Activated CD8-positive, alpha-beta memory T cell treated with anti-CD3 and anti-CD28 coated beads for 48 hours (primary cell): Measurements from ENCODE around the gene DET1.
"Not testable (repeated sequence)": the region's sequence is repeated elsewhere in the genome, so short reads cannot be mapped to it uniquely, and the experiment has no call there.

Experiments used
- DNase-seq, 3 experiments: peaks; one replicate each; pipeline ENCODE4 v3.0.0-alpha.2; 2020; ENCODE audit warnings: low read depth in 2 of 3, low spot score in 2 of 3

The DET1 gene

GRCh38 chr15:88541111-88541510 lies 5.4 kb downstream of the DET1 start:
- not testable (repeated sequence) for DNase-seq

GRCh38 chr15:88540350-88540749 lies 6.1 kb downstream of the DET1 start:
- DNase-seq, result not testable (repeated sequence)

GRCh38 chr15:88539441-88539840 lies 7.0 kb downstream of the DET1 start:
- no peak for DNase-seq

- no peak for DNase-seq
Observed at GRCh38 chr15:88538972-88539371, 7.5 kb downstream of the DET1 start.

- no peak for DNase-seq
Observed at GRCh38 chr15:88537591-88538317, 8.7 kb downstream of the DET1 start.

GRCh38 chr15:88535607-88536313 lies 10.7 kb downstream of the DET1 start:
- no peak for DNase-seq

- DNase-seq, result no peak
Observed at GRCh38 chr15:88535100-88535499, 11.4 kb downstream of the DET1 start.

- no peak for DNase-seq
Observed at GRCh38 chr15:88533376-88533775, 13.1 kb downstream of the DET1 start.

GRCh38 chr15:88529021-88529630 lies 17.4 kb downstream of the DET1 start:
- no peak for DNase-seq

GRCh38 chr15:88526247-88526879 lies 20.1 kb downstream of the DET1 start:
- DNase-seq, result no peak

- no peak for DNase-seq
Observed at GRCh38 chr15:88525418-88525817, 21.1 kb downstream of the DET1 start.

GRCh38 chr15:88524094-88524493 lies 22.4 kb downstream of the DET1 start:
- DNase-seq, result not testable (repeated sequence)

GRCh38 chr15:88518903-88519302 lies 27.6 kb downstream of the DET1 start:
- no peak for DNase-seq

GRCh38 chr15:88513195-88513594 lies 33.3 kb downstream of the DET1 start:
- DNase-seq, result no peak

GRCh38 chr15:88512601-88513000 lies 33.9 kb downstream of the DET1 start:
- no peak for DNase-seq

- no peak for DNase-seq
Observed at GRCh38 chr15:88512078-88512477, 34.4 kb downstream of the DET1 start.

- no peak for DNase-seq
Observed at GRCh38 chr15:88511161-88511560, 35.3 kb downstream of the DET1 start.

GRCh38 chr15:88509964-88510363 lies 36.5 kb downstream of the DET1 start:
- no peak for DNase-seq

- DNase-seq, result no peak
Observed at GRCh38 chr15:88509321-88509720, 37.2 kb downstream of the DET1 start.

GRCh38 chr15:88506628-88507027 lies 39.9 kb downstream of the DET1 start:
- no peak for DNase-seq

GRCh38 chr15:88505721-88506120 lies 40.8 kb downstream of the DET1 start:
- no peak for DNase-seq

GRCh38 chr15:88504445-88504844 lies 42.0 kb downstream of the DET1 start:
- DNase-seq, result no peak
